GM18907 (cell line): Measurements from ENCODE around the gene NADSYN1.

Source experiments
- ATAC-seq: cut with Tn5 transposase; IDR thresholded peaks from one replicate; pipeline ENCODE4 v1.9.1; 2021; ENCODE audit warnings: mild to moderate bottlenecking, moderate library complexity; ENCODE audit not compliant: unreplicated experiment

Gene NADSYN1

DNA sequence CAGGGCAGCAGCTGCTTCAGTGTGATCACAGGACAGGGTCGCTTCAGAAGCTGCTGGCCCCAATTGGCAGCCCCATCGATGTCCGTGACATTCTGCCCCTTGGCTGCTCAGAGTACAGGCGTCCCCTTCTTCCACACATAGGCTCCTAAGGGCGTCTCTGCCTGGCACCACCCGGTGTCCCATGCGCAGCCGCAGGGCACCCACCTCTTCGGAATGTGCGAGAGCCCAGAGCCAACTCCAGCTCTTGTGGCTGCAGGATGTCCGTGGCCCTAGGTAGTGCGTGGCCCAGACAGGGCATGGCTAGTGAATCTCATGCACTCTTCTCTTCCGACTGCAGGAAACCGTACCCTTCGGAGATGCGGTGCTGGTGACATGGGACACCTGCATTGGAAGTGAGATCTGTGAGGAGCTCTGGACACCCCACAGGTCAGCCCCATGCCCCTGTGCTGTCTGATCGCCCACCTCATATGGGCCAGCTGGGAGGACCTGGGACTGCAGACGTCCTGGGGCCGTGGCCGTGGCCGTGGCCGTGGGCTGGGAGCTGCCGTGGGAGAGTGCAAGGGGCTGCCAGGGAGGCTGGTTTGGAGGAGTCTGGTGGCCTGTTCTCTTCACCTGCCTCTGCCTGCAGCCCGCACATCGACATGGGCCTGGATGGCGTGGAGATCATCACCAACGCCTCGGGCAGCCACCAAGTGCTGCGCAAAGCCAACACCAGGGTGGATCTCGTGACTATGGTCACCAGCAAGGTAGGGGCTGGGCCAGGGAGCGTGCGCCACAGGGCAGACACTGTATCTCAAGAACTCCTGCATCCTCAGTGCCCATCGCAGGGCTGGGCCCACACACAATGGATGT lies 20.2 kb downstream of the NADSYN1 start:
- no peak for ATAC-seq

DNA sequence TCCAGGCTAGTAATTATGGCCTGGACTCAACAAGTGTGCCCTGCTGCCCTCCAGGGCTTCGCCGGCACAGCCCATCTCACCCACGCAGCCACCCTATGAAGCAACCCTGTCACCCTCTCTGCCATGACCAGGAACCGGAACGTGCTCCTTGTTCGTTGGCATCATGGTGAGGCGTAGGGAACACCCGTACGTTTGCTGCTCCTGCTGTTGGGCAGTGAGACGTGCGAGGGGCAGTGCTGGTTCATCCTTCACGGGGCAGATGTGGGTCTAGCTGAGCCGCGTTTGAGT lies 20.7 kb downstream of the NADSYN1 start:
- ATAC-seq, result no peak

DNA sequence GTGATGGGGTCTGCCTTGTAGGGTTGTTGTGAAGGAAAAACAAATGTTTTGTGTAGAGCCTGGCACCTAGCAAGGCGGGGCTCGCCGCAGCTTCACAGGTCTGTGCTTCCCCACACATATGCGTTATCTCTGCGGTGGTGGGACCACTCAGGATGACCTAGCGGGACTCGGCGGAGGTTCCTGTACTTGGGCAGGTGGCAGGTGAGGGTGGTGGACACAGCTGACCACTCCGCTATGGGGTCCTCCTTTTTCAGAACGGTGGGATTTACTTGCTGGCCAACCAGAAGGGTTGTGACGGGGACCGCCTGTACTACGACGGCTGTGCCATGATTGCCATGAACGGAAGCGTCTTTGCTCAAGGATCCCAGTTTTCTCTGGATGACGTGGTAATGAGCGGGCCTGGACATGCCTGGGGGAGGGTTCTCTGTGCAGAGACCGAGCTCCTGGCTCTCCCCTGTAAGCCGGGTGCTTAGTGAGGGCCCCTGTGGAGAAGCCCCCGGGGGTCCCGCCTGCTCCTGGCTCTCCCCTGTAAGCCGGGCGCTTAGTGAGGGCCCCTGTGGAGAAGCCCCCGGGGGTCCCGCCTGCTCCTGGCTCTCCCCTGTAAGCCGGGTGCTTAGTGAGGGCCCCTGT lies 21.3 kb downstream of the NADSYN1 start:
- no peak for ATAC-seq

DNA sequence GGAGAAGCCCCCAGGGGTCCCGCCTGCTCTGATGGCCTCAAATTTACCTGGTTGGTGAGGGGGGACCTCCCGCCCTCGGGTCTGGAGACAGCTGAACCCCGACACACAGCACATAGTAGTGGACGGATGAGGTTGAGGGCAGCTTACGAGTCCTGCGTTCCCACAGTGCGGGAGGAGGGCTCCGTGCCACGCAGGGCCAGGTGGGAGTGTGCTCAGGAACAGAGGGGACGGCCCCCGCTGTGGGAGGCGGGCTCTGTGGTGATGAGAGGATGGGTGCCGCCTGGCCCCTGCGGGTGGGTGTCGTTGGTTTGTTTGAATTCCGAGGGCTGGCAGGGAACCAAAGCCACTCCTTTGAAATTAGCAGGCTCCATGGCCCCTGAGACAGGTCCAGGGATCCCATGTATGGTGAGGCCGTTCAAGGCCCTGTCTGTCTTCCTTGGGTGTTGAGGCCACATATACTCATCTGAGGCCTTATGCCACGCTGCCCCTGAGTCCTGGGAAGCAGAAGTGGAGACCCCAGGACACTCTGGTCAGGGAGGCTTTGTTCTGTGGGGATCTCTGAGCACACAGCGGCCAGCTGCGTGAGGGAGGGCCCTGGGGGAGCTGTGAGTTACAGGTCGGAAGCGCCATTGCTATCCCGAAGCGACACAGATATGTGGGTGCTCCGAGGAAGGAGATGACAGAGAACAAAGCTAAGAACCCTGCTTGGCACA lies 21.9 kb downstream of the NADSYN1 start:
- ATAC-seq, result no peak

DNA sequence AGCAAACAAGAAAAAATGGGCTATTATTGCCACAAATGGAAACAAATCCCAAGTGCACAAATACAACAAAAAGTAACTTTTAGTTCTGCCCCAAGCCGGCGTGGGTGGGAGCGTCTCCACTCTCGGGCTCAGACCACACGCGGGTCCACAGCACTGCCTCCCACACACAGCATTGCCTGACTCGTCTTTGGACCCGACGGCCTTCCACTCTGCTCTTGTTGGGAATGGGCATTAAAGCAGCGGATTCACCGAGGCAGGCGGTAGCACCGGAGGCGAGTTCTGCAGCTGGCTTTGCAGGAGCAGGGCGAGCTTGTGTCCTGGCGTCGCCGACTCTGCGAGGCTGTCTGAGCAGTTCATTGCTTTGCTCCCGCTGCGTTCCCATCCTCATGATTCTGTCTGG lies 23.0 kb downstream of the NADSYN1 start:
- ATAC-seq, result no peak

DNA sequence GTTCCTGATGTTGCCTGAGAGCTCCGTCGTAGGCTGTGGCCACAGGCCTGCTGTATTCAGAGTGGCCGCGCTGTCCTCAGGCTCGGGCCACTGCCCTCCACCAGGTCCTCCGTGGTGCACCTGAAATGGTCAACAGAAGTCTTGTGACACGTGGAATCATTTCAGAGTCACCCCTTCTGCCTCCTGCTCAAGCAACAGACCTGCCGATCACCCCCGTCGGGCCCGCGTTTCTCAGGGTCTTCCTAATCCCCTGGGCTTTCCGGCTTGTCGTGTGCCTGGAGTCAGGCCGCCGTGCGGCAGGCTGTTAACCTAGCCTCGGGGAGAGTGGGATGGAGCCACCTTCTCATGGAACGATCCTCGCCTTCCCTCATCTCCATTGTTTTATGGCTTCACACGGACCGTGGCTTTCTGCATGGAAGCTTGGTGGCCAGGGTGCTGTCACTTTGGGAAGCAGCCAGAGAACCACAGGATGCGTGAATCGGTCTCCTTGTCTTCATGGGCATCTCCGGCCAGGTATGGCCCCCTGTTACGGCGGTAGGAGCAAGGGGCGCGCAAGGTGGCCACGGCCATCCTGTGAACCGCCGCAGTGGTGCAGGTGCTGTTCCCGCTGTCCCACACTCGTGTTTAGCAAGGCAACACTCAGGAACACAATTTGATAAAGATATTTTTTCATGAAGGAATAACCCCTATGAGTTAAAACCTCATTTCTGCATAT lies 24.1 kb downstream of the NADSYN1 start:
- ATAC-seq, result no peak

DNA sequence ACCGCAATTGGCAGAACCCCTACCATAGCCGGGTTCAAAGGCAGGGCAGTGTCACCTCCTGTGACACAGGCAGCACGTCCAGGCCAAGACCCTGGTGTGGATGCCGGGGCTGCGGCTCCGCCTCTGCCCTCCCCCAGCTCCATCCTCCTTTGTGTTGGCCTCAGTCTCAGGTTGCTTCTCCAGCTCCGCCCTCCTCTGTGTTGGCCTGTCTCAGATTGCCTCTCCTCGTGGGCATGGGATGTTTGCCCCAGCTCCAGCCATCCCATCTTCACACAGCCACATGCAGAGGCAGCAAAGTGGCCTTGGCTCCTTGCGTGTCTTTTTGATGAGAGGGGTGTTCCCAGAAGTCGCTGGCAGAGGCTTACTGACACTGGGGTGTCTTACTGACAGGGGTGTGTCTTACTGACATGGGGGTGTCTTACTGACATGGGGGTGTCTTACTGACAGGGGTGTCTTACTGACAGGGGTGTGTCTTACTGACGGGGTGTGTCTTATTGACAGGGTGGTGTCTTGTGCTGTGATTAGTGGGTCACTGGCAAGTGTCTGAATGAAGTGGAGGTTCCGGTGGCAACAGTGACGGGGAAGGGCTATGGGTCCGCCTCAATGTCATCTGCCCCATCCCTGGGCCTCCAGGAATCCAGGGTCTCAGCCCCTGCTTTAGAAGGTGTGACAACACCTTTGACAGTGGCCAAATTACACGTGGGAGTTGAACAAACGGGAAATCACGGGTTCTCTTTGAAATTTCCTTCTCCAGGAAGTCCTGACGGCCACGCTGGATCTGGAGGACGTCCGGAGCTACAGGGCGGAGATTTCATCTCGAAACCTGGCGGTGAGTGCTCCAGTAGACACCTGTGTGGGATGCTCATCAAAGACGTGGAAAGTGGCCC lies 24.9 kb downstream of the NADSYN1 start:
- no peak for ATAC-seq

DNA sequence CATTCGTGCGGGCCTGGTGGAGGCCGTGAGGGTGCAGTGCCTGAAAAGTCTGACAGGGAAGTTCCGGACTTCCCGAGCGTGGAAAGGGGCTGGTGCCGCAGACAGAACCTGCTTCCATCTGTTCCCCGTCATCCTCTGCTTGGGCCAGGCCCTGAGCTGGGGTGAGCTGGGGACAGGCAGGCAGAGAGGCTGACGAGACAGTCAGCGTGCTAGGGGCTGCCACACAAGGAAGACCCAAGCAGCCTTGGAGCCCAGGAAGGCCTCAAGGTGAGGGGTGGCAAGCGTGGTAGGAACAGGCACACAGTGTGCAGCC lies 25.5 kb downstream of the NADSYN1 start:
- ATAC-seq, result no peak

DNA sequence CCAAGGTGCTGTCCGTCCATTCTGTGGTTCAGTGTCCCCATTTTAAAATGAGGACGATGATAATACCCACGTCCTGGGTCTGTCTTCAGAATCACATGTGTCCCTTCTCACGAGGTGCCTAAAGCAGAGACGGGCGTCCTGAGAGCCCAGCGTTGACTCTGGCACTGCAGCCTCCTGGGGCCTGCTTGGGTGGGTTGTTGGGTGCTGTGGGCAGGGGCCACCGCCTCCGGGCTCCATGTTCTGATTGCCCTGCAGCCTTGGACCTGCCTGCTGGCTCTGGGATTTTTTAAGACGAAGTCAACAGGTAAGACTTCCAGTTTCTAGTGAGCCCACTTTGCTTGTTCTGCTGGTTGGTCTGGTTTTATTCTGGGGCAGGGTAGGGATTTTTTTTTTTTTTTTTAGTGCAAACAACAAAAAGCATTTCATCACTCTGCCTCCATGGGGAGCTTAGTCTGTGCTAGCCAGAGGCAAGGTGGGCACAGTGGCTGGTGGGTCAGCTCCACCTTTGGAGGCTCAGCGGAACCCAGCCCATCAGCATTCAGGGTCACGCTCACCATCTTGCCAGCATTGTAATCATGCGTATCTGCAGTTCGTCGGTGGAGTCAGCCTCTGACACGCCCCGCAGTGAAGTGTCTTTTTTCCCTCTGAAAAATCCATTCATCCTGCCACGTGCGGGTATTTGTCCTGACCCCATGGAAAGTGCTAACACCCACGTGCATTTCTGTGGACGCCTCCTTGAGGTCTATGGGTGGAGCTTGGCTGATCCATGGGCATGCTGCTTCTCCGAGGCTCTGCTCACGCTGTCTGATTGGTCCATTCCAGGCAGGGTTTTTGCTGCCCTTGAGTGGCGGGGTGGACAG lies 28.3 kb downstream of the NADSYN1 start:
- ATAC-seq, result no peak

DNA sequence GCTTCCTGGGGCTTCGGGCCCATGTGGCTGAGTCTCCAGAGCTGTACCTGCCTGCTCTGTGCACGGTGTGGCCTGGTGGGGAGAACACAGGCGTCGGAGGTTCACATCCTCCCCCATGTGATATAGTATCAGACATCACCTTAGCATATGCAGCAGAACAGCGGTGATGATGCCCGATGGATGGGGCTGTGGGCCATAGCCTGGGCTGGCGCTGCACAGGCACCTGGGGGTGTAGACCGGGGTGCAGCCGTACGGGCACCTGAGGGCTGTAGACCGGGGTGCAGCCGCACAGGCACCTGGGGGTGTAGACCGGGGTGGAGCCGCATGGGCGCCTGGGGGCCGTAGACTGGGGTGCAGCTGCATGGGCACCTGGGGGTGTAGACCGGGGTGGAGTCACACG lies 29.2 kb downstream of the NADSYN1 start:
- ATAC-seq, result no peak

DNA sequence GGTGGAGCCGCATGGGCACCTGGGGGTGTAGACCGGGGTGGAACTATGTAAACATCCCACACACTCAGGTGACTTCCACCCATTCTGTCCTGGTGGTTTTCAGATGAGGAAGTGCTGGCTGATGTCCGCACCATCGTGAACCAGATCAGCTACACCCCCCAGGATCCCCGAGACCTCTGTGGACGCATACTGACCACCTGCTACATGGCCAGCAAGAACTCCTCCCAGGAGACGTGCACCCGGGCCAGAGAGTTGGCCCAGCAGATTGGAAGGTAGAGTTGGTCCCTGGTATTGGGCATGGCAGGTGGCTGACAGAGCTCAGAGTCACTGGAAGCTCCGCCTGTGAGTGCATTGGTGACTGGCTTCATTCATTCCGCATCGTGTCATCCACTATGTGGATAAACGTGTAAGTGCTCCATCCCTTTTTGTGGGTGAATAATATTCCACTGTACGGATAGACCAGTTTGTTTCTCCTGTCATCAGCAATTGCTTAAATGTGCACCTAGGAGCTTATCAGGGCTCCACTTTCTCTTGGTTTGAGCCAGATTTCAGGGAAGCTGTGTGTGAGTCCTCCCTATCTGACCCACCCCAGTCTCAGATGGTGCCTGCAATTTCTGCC lies 29.9 kb downstream of the NADSYN1 start:
- no peak for ATAC-seq

DNA sequence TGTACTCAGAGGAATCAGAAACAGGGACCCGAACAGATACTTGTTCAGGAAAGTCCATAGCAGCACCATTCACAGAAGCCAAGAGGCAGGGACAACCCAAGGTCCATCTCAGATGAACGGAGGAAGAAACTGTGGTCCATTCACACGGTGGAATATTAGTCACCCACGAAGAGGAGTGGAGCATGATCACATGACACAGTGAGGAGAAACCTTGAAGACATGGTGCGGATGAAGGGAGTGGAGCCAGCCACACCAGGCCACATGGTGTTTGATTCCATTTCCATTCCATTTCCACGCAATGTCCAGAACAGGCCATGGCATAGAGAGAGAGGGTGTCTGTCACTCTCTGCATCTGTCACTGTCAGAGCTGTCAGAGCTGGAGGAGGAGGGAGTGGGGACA lies 30.7 kb downstream of the NADSYN1 start:
- no peak for ATAC-seq

DNA sequence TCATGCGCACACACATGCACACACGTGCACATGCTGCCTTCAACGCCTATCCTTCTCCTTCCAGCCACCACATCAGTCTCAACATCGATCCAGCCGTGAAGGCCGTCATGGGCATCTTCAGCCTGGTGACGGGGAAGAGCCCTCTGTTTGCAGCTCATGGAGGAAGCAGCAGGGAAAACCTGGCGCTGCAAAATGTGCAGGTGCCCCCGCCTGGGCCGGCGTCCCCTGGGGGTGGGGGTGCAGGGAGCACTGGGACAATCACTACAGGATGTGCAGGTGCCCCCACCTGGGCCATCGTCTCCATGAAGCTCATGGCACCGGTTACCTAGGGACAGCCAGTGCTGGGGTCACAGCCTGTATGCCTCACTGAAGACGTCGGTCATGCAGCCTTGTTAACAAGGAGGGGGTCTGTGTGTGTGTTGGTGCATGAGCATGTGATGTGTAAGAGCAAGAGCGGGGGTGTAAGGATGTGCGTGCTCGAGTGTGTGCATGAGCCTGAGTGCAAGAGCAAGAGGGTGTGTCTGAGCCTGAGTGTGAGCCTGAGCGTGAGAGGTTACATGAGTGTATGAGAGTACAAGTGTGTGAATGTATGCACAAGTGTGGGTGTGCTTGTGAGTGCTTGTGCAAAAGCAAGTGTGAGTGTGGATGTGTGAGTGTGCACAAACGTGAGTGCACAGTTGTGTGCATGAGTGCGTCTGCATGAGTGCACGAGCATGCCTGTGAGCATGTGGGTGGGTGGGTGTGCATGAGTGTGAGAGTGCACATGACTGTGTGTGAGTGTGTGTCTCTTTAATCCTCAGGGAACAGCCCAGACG lies 31.5 kb downstream of the NADSYN1 start:
- ATAC-seq, result no peak

DNA sequence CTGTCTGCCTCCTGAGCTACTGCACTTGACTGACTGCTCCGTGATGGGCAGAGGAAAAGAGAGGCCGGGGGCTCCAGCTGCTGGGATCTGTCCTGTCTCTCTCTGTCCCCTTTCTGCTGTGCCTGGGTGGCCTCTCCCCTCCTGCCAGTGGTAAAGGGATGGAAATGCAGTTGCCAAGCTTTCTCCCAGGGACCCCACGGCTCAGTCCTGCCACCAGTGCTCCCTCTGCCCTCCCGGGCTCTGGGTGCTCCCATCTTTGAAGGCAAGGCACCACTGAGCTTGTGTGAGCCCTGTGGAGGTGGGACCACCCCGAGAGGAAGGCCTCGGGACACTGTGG lies 32.0 kb downstream of the NADSYN1 start:
- no peak for ATAC-seq

DNA sequence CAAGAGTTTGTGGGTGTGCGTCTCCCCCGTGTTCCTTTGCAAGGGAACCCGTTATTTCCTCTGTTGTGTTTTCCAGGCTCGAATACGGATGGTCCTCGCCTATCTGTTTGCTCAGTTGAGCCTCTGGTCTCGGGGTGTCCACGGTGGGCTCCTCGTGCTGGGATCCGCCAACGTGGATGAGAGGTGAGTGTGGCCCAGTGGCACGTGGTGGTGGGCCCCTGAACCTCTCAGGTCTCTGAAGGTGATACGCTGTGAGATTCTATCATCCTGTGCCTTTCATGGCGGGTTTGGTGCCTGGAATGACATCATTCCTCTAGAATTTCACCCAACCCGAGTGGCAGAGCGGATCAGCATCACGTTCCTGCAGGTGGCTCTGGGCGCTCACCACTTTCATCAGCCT lies 32.5 kb downstream of the NADSYN1 start:
- ATAC-seq, result no peak

DNA sequence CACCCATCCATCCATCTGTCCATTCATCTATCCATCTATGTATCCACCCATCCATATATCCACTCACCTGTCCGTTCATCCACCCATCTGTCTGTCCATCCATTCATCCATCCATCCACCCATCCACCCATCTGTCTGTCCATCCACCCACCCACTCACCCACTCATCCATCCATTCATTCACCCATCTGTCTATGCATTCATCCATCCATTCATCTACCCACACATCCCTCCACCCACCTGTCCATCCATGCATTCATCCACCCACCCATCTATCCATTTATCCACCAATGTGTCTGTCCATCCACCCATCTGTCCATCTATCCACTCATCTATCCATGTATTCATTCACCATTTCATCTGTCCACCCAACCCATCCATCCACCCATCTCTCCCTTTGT lies 33.3 kb downstream of the NADSYN1 start:
- no peak for ATAC-seq

DNA sequence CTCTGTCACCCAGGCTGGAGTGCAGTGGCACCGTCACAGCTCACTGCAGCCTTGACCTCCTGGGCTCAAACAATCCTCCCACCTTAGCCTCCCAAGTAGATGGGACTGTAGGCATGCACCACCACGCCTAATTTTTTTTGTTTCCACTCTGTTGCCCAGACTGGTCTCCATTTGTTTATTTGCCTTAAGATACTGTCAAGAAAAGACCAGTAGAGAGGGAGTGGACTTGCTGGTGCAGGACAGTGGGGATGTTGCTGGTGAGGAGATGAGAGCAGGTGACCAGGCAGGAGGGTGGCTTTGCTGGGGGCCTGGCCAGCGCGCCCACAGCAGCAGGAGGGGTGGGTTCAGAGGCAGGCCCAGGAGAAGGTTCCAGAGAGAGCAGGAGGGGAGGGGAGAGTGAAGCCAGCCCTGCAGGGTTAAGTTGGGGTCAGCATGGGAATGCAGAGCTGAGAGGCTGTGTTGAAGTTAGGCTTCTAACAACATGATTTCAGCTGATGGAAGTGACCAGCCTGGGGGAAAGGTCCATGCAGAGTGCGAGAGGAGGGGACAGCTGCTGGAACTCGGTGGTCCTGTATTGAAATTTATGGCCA lies 35.8 kb downstream of the NADSYN1 start:
- ATAC-seq, result no peak

DNA sequence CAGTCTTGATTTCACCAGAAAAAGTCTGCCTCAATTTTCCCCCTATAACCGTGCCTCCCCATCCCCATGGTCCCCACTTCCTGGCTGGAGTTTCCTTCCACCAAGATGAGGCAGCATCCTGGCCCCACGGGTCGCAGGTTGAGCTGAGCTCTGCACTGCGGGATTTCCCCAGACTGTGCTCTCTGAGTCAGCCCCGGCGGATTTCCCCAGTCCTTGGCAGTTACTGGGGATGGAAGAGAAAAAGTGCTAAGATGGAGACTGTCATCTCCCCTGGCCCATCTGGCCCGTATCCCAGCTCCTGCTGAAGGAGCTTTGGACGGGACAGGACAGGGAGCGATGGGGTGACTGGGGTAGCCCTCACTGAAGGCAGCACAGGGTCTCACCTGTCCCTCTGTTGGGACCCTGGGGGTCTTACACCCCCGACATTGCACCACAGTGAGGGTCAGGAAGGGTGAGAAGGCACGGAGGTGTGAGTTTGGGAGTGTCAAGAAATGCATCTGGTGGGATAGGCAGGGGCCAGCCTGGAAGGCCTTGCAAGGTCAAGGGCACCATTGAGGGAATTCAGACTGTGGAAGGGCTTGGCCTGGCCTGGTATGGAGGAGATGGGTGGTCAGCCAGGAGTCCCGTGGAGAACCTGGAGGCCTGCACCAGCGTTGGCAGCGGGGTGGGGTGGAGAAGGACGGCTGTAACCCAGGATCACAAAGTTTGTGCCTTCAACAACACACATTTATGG lies 36.5 kb downstream of the NADSYN1 start:
- ATAC-seq, result no peak
